Neural cell (in vitro differentiated cells): ENCODE measurements around the gene PHF24. TPM values are rescaled to one million over a fixed set of nuclear protein-coding genes. Genes with fewer than 3 reads are reported as not detected.

Experiments
- H2AFZ ChIP-seq: fragments of 200-600, 300-800 bp; sonication (generic), shearing (Covaris generic); 2 replicates; pipeline ENCODE4 v1.6.0; 2014; ENCODE audit warnings: low read depth, mild to moderate bottlenecking, antibody characterized with exemption, low read length, moderate library complexity
- H3F3A ChIP-seq: fragments of 200-600 bp; shearing (Covaris generic); 2 replicates; pipeline ENCODE4 v1.6.1; 2016; ENCODE audit warnings: mild to moderate bottlenecking, moderate library complexity, mixed read lengths, antibody characterized with exemption, low read length; ENCODE audit not compliant: insufficient read depth, poor library complexity, severe bottlenecking
- H3K27ac ChIP-seq: fragments of 200-600, 300-800 bp; sonication (generic), shearing (Covaris generic); 2 replicates; pipeline ENCODE4 v1.5.1; 2014; ENCODE audit warnings: mild to moderate bottlenecking, low read length, moderate library complexity
- H3K27me3 ChIP-seq: fragments of 300-800, 200-600 bp; sonication (generic), shearing (Covaris generic); 2 replicates; pipeline ENCODE4 v1.6.0; 2014; ENCODE audit warnings: mild to moderate bottlenecking, low read depth, low read length, moderate library complexity; ENCODE audit not compliant: insufficient read depth
- H3K36me3 ChIP-seq: fragments of 300-800, 200-600 bp; sonication (generic), shearing (Covaris generic); 2 replicates; pipeline ENCODE4 v1.5.1; 2014; ENCODE audit warnings: mild to moderate bottlenecking, antibody characterized with exemption, low read length, moderate library complexity; ENCODE audit not compliant: insufficient read depth
- H3K4me2 ChIP-seq: fragments of 300-800, 200-600 bp; sonication (generic), shearing (Covaris generic); 2 replicates; pipeline ENCODE4 v1.6.0; 2014; ENCODE audit warnings: mild to moderate bottlenecking, low read length
- H3K4me3 ChIP-seq: fragments of 300-800, 200-600 bp; sonication (generic), shearing (Covaris generic); 2 replicates; pipeline ENCODE4 v1.5.1; 2014; ENCODE audit warnings: mild to moderate bottlenecking, low read length, moderate library complexity
- H3K79me2 ChIP-seq: fragments of 200-600 bp; shearing (Covaris generic); replicated peaks from 2 replicates; pipeline ENCODE4 v1.6.0; 2014; ENCODE audit warnings: mild to moderate bottlenecking, low read length, moderate library complexity; ENCODE audit not compliant: insufficient read depth
- H3K9ac ChIP-seq: fragments of 300-800, 200-600 bp; sonication (generic), shearing (Covaris generic); 2 replicates; pipeline ENCODE4 v1.6.1; 2016; ENCODE audit warnings: mild to moderate bottlenecking, low read length, mixed read lengths
- H3K9me2 ChIP-seq: fragments of 200-600 bp; shearing (Covaris generic); 2 replicates; pipeline ENCODE4 v1.6.1; 2016; ENCODE audit warnings: mild to moderate bottlenecking, low read length, mixed read lengths; ENCODE audit not compliant: insufficient read depth
- H3K9me3 ChIP-seq: fragments of 200-600, 300-800 bp; sonication (generic), shearing (Covaris generic); 2 replicates; pipeline ENCODE4 v1.6.1; 2016; ENCODE audit warnings: mild to moderate bottlenecking, mixed run types, low read length, moderate library complexity, mixed read lengths
- H4K20me1 ChIP-seq: fragments of 200-600 bp; shearing (Covaris generic); 2 replicates; pipeline ENCODE4 v1.6.1; 2016; ENCODE audit warnings: mild to moderate bottlenecking, mixed run types; ENCODE audit not compliant: insufficient read depth
- EP300 ChIP-seq: fragments of 450-650 bp; conservative IDR thresholded peaks from 2 replicates; pipeline ENCODE4 v1.6.1; 2014; ENCODE audit warnings: antibody characterized with exemption, mild to moderate bottlenecking, moderate library complexity; ENCODE audit not compliant: poor library complexity, severe bottlenecking
- EZH2 ChIP-seq: fragments of 200-600, 300-800 bp; shearing (Covaris generic), sonication (generic); IDR thresholded peaks from 2 replicates; pipeline ENCODE4 v1.6.1; 2014; ENCODE audit warnings: antibody characterized with exemption, low read length, borderline replicate concordance, mild to moderate bottlenecking; ENCODE audit not compliant: insufficient read depth, poor library complexity, severe bottlenecking
- MXI1 ChIP-seq: fragments of 450-650 bp; conservative IDR thresholded peaks from 2 replicates; pipeline ENCODE4 v1.6.1; 2014; ENCODE audit warnings: antibody characterized with exemption, mild to moderate bottlenecking; ENCODE audit not compliant: poor library complexity, severe bottlenecking
- POLR2AphosphoS5 ChIP-seq: IDR thresholded peaks from 2 replicates; pipeline ENCODE4 v1.6.1; 2012
- RAD21 ChIP-seq: fragments of 450-650 bp; conservative IDR thresholded peaks from 2 replicates; pipeline ENCODE4 v1.6.1; 2014; ENCODE audit warnings: antibody characterized with exemption, mild to moderate bottlenecking, moderate library complexity
- SMC3 ChIP-seq: fragments of 450-650 bp; conservative IDR thresholded peaks from 2 replicates; pipeline ENCODE4 v1.6.1; 2014; ENCODE audit warnings: antibody characterized with exemption, mild to moderate bottlenecking, moderate library complexity; ENCODE audit not compliant: poor library complexity
- TAF1 ChIP-seq: IDR thresholded peaks from 2 replicates; pipeline ENCODE4 v1.6.1; 2012; ENCODE audit warnings: low read depth
- polyA plus RNA-seq: library from polyadenylated mRNA; depleted of rRNA; stranded (reverse); fragments of >200 nt; gene quantifications from 2 replicates; pipeline ENCODE4 v1.2.3, GENCODE V29; 2014
- TF ChIP-seq, protein P1 (sequence below): fragments of 450-650 bp; IDR thresholded peaks from 2 replicates; pipeline ENCODE4 v1.5.1; 2014; ENCODE audit warnings: antibody characterized with exemption, mild to moderate bottlenecking, moderate library complexity; ENCODE audit not compliant: poor library complexity, severe bottlenecking
- TF ChIP-seq, protein P2 (sequence below): IDR thresholded peaks from 2 replicates; pipeline ENCODE4 v1.6.1; 2012; ENCODE audit warnings: borderline replicate concordance

PHF24 gene
- polyA plus RNA-seq, 1 donor from 2014 or later: 2.4 TPM

DNA sequence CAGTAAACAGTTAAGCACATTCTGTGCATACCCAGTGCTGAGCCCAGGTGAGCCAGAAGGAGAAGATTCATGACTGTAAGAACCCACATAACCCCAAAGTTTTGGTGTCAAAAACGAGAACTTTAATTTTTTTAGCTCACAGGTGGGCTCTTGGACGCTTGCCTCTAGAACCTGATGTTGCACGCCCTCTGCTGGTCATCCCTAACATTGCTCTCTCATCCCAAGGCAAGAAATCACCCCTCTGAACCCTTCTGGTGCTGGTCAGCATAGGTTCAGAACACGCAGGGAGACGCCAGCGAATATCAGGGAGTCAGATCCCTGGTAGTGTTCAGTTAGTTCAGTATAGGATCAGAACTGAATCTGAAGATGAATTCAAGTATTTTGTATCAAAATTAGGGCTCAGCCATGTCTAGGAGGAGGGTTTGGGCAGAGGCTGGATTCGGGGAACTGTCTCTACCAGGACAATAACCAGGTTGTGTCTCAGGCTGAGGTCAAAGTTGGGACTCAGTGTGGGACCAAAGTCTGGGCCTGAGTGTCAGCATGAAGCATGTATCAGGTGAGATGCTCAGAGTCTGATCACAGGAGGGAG is 27.3 kb downstream of the PHF24 start:
- no peak overlapping the region for H2AFZ ChIP-seq
- no peaks in the 10 kb centered on the region for H4K20me1 ChIP-seq
- peak overlapping the region; percentile 52 for H3K4me2 ChIP-seq
- no peaks in the 10 kb centered on the region for H3F3A ChIP-seq
- peak overlapping the region; percentile 90 for H3K27ac ChIP-seq
- peak overlapping the region; percentile 84 for H3K9ac ChIP-seq
- H3K4me3 ChIP-seq: peak overlapping the region; percentile 56
- H3K27me3 ChIP-seq: no peaks in the 10 kb centered on the region
- TF ChIP-seq, protein P1, sequence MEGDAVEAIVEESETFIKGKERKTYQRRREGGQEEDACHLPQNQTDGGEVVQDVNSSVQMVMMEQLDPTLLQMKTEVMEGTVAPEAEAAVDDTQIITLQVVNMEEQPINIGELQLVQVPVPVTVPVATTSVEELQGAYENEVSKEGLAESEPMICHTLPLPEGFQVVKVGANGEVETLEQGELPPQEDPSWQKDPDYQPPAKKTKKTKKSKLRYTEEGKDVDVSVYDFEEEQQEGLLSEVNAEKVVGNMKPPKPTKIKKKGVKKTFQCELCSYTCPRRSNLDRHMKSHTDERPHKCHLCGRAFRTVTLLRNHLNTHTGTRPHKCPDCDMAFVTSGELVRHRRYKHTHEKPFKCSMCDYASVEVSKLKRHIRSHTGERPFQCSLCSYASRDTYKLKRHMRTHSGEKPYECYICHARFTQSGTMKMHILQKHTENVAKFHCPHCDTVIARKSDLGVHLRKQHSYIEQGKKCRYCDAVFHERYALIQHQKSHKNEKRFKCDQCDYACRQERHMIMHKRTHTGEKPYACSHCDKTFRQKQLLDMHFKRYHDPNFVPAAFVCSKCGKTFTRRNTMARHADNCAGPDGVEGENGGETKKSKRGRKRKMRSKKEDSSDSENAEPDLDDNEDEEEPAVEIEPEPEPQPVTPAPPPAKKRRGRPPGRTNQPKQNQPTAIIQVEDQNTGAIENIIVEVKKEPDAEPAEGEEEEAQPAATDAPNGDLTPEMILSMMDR: peak; percentile 91
- no peak for TF ChIP-seq POLR2AphosphoS5
- no peak for TF ChIP-seq MXI1
- TF ChIP-seq, protein P2, sequence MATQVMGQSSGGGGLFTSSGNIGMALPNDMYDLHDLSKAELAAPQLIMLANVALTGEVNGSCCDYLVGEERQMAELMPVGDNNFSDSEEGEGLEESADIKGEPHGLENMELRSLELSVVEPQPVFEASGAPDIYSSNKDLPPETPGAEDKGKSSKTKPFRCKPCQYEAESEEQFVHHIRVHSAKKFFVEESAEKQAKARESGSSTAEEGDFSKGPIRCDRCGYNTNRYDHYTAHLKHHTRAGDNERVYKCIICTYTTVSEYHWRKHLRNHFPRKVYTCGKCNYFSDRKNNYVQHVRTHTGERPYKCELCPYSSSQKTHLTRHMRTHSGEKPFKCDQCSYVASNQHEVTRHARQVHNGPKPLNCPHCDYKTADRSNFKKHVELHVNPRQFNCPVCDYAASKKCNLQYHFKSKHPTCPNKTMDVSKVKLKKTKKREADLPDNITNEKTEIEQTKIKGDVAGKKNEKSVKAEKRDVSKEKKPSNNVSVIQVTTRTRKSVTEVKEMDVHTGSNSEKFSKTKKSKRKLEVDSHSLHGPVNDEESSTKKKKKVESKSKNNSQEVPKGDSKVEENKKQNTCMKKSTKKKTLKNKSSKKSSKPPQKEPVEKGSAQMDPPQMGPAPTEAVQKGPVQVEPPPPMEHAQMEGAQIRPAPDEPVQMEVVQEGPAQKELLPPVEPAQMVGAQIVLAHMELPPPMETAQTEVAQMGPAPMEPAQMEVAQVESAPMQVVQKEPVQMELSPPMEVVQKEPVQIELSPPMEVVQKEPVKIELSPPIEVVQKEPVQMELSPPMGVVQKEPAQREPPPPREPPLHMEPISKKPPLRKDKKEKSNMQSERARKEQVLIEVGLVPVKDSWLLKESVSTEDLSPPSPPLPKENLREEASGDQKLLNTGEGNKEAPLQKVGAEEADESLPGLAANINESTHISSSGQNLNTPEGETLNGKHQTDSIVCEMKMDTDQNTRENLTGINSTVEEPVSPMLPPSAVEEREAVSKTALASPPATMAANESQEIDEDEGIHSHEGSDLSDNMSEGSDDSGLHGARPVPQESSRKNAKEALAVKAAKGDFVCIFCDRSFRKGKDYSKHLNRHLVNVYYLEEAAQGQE: no peak
- TF ChIP-seq RAD21: peak; percentile 80
- peak; percentile 87 for TF ChIP-seq SMC3
- no peaks in the 10 kb centered on the region for H3K9me2 ChIP-seq
- no peaks in the 10 kb centered on the region for H3K36me3 ChIP-seq
- no peaks in the 10 kb centered on the region for H3K9me3 ChIP-seq
- peaks cover 6% of the 10 kb centered on the region for H3K79me2 ChIP-seq

DNA sequence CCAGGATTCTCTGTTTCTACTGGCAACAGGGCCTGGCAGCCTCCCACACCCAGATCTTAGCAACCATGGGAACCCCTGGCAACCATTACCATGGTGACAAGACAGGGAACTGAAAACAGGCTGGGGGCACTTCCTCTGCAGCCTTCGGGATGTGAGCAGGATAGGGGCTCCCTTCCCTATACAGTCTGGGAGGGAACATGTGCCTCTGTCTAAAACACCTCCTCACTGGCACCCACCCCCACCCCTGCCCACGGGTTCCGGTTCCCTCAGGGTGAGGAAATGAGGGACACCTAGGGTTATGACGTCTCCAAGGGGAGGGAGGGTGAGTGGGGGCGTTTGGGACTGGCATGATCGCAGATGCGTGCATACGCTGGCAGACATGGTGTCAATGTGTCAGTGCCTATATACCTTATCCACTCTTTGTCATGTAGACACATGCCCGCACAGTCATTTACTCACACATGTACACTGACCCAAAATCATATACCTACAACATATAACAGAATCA is 28.5 kb downstream of the PHF24 start:
- Histone ChIP-seq H3K4me3 (peak overlapping the region; percentile 56), H2AFZ (peak overlapping the region; percentile 36), H3K79me2 (peaks cover 17% of the 10 kb centered on the region), H3K9me2 (no peaks in the 10 kb centered on the region), H4K20me1 (no peaks in the 10 kb centered on the region), H3K9ac (peak overlapping the region; percentile 84), H3K36me3 (no peaks in the 10 kb centered on the region), H3K27me3 (no peaks in the 10 kb centered on the region), H3K27ac (peak overlapping the region; percentile 90), H3K9me3 (no peaks in the 10 kb centered on the region), H3F3A (no peaks in the 10 kb centered on the region), H3K4me2 (peak overlapping the region; percentile 52)
- TF ChIP-seq EP300: peak; percentile 84
- TF ChIP-seq, protein P2: no peak
- TF ChIP-seq RAD21: no peak
- peak; percentile 77 for TF ChIP-seq POLR2AphosphoS5
- TF ChIP-seq MXI1: peak; percentile 91
- no peak for TF ChIP-seq EZH2
- TF ChIP-seq, protein P1: no peak
- peak; percentile 15 for TF ChIP-seq SMC3
- TF ChIP-seq TAF1: no peak
